Pancreas (tissue), 10 donors: ENCODE results near the gene GSG1L. TPM values are rescaled to one million over a fixed set of nuclear protein-coding genes. Genes with fewer than 3 reads are reported as not detected.

Experiments
- ATAC-seq, 4 donors: fragments of 200-7000 bp; cut with Tn5 transposase; one replicate each; pipeline versions ENCODE4 v1.8.0 to v1.9.1; 2020; ENCODE audit warnings: mild to moderate bottlenecking in 4 of 4, moderate library complexity in 4 of 4
- DNase-seq, 6 donors: peaks; one replicate each; pipeline ENCODE4 v3.0.0-alpha.2; 2020
- FAIRE-seq: peaks from 2 replicates; lab custom pipeline; 2012; peaks lifted over from hg19 to GRCh38; lab: Jason Lieb, UNC
- H3K27ac ChIP-seq, 4 donors: fragments of 200-600 bp; sonication (generic); 1 replicate in 3 of 4; 2 replicates in 1 of 4; pipeline versions ENCODE4 v1.5.0 to v1.8.0; 2020
- H3K27me3 ChIP-seq, 4 donors: fragments of 200-600 bp; one replicate each; pipeline ENCODE4 v1.8.0; 2021
- H3K36me3 ChIP-seq, 3 donors: fragments of 200-600 bp; sonication (generic) in 1 of 3; one replicate each; pipeline versions ENCODE4 v1.5.0 to v1.8.0; 2020 to 2021
- H3K4me1 ChIP-seq, 3 donors: fragments of 200-600 bp; one replicate each; pipeline ENCODE4 v1.8.0; 2021
- H3K4me3 ChIP-seq, 4 donors: fragments of 200-600 bp; sonication (generic) in 2 of 4; one replicate each; pipeline versions ENCODE4 v1.5.0 to v1.8.0; 2020 to 2021
- H3K9me3 ChIP-seq, 4 donors: fragments of 200-600 bp; one replicate each; pipeline ENCODE4 v1.8.0; 2021
- CTCF ChIP-seq, 4 donors: fragments of 200-600 bp; sonication (generic) in 3 of 4; IDR thresholded peaks; one replicate each; pipeline versions ENCODE4 v1.5.0 to v1.8.0; 2021; ENCODE audit warnings: antibody characterized with exemption in 4 of 4
- WGBS, 2 donors: extraction: QIAGEN DNeasy Blood & Tissue Kit; methylation state at CpG; one replicate each; pipeline ENCODE4 v1.1.7; 2013; 5-methylcytosine and 5-hydroxymethylcytosine counted together
- intact Hi-C, 3 donors: fragments of 100-400 bp; cut with DNase I; formaldehyde crosslinking; loops; one replicate each; pipeline versions ENCODE4 v1.11.1 to v1.14.2; 2022
- polyA plus RNA-seq, 2 donors: library from polyadenylated mRNA; stranded (reverse); fragments of 200-250 nt; gene quantifications; one replicate each; pipeline ENCODE4 v1.2.3, GENCODE V29; 2013
- total RNA-seq, 6 donors: library from RNA; stranded (reverse); fragmentation: NEBNext Ultra II Directional in 4 of 6; extraction: Animal tissue kit (Norgen Biotek cat#: 25700) in 4 of 6; gene quantifications; one replicate each; pipeline versions ENCODE4 v1.2.1 to v1.2.4, GENCODE V29; 2021 to 2023
- donor health status: healthy with polysubstance abuse.
- donor health status: DM: no; HTN: no; CAD: no; lungs with moderate emphysema.
- donor health status: DM: no; HTN: no; CAD: no.
- donor health status: control.
- donor health status: control.
- donor health status: Bipolar disorder and iron deficiency.
- donor health status: DM: yes; HTN: yes; CAD: no.
- donor health status: DM: no; HTN: no; CAD: no.
- donor health status: DM: no; HTN: no; CAD: no.
- donor health status: DM: yes; HTN: yes; CAD: no.

Gene GSG1L
- total and polyA plus RNA-seq, 8 donors = 0.02 to 0.12 TPM; not detected in 6

- intact Hi-C loops = no loop called here
- Histone ChIP-seq H3K4me3 (no peak overlapping the region), H3K36me3 (no peaks in the 10 kb centered on the region), H3K27ac (no peak overlapping the region), H3K4me1 (no peaks in the 10 kb centered on the region), H3K9me3 (no peaks in the 10 kb centered on the region), H3K27me3 (no peaks in the 10 kb centered on the region)
- FAIRE-seq = no peak
- peak in 2 of 4 donors; percentile 39 to 72 for ATAC-seq
- 13 to 29% methylated on average over 7 of the region's 7 CpGs for WGBS, 2 donors
- no peak for TF ChIP-seq CTCF (IDR thresholded peaks at IDR 0.05)
- peak in 1 of 6 donors; percentile 27 for DNase-seq
Observed at GRCh38 chr16:27822529-27822928, 241.0 kb downstream of the GSG1L start.

GRCh38 chr16:27820646-27821345, 242.7 kb downstream of the GSG1L start:
- TF ChIP-seq CTCF (IDR thresholded peaks at IDR 0.05) = no peak
- intact Hi-C loops = no loop called here
- Histone ChIP-seq H3K36me3 (no peaks in the 10 kb centered on the region), H3K27me3 (no peaks in the 10 kb centered on the region), H3K4me1 (no peaks in the 10 kb centered on the region), H3K9me3 (no peaks in the 10 kb centered on the region), H3K27ac (no peak overlapping the region), H3K4me3 (no peak overlapping the region)
- ATAC-seq (no peak), DNase-seq (peak in 1 of 6 donors; percentile 14), FAIRE-seq (no peak)
- WGBS, 2 donors = 63 to 89% methylated on average over 10 of the region's 10 CpGs

- H3K27ac ChIP-seq = no peak overlapping the region
- no peak for FAIRE-seq
- 65 to 78% methylated on average over 20 of the region's 20 CpGs for WGBS, 2 donors
- H3K27me3 ChIP-seq = no peaks in the 10 kb centered on the region
- H3K36me3 ChIP-seq = no peaks in the 10 kb centered on the region
- TF ChIP-seq CTCF (IDR thresholded peaks at IDR 0.05) = no peak
- H3K4me3 ChIP-seq = no peak overlapping the region
- no peaks in the 10 kb centered on the region for H3K9me3 ChIP-seq
- DNase-seq = peak in 1 of 6 donors; percentile 28
- intact Hi-C loops = no loop called here
- no peaks in the 10 kb centered on the region for H3K4me1 ChIP-seq
- ATAC-seq = no peak
Observed at GRCh38 chr16:27819881-27820610, 243.5 kb downstream of the GSG1L start.

- intact Hi-C loops = no loop called here
- DNase-seq (peak in 2 of 6 donors; percentile 1 to 43), ATAC-seq (no peak), FAIRE-seq (no peak)
- 53 to 65% methylated on average over 13 of the region's 13 CpGs for WGBS, 2 donors
- no peaks in the 10 kb centered on the region for H3K36me3 ChIP-seq
- no peak overlapping the region for H3K27ac ChIP-seq
- H3K4me3 ChIP-seq = no peak overlapping the region
- no peaks in the 10 kb centered on the region for H3K27me3 ChIP-seq
- no peaks in the 10 kb centered on the region for H3K4me1 ChIP-seq
- no peak for TF ChIP-seq CTCF (IDR thresholded peaks at IDR 0.05)
- no peaks in the 10 kb centered on the region for H3K9me3 ChIP-seq
Observed at GRCh38 chr16:27819356-27819755, 244.2 kb downstream of the GSG1L start.

- peak in 1 of 6 donors; percentile 12 for DNase-seq
- intact Hi-C loops = no loop called here
- Histone ChIP-seq H3K27ac (no peak overlapping the region), H3K27me3 (no peaks in the 10 kb centered on the region), H3K36me3 (no peaks in the 10 kb centered on the region), H3K4me1 (no peaks in the 10 kb centered on the region), H3K9me3 (no peaks in the 10 kb centered on the region), H3K4me3 (no peak overlapping the region)
- no peak for ATAC-seq
- WGBS, 2 donors = 66 to 71% methylated on average over 13 of the region's 13 CpGs
- TF ChIP-seq CTCF (IDR thresholded peaks at IDR 0.05) = no peak
- no peak for FAIRE-seq
Observed at GRCh38 chr16:27818246-27818645, 245.3 kb downstream of the GSG1L start.
